ENCODE results near the gene CNTD1.

Gene CNTD1

GRCh38 chr17:42783791-42784138 lies 14.9 kb upstream of the CNTD1 start:
- no peak for TF ChIP-seq CTCF (conservative IDR thresholded peaks at IDR 0.05; ENCODE audit: control insufficient read depth, insufficient read depth, low read depth, low read length)
- DNase-seq (ENCODE audit: low read depth): no peak
- no peak overlapping the region for H3K4me3 ChIP-seq (ENCODE audit: control insufficient read depth, low read depth, low read length)

GRCh38 chr17:42784409-42784808 lies 14.3 kb upstream of the CNTD1 start:
- no peak for TF ChIP-seq CTCF (conservative IDR thresholded peaks at IDR 0.05; ENCODE audit: control insufficient read depth, insufficient read depth, low read depth, low read length)
- no peak for DNase-seq (ENCODE audit: low read depth)
- H3K4me3 ChIP-seq (ENCODE audit: control insufficient read depth, low read depth, low read length): no peak overlapping the region

- no peak for DNase-seq (ENCODE audit: low read depth)
- no peak overlapping the region for H3K4me3 ChIP-seq (ENCODE audit: control insufficient read depth, low read depth, low read length)
Measured at GRCh38 chr17:42784811-42785592, 13.7 kb upstream of the CNTD1 start.

GRCh38 chr17:42787266-42787665 lies 11.4 kb upstream of the CNTD1 start:
- TF ChIP-seq CTCF (conservative IDR thresholded peaks at IDR 0.05; ENCODE audit: control insufficient read depth, insufficient read depth, low read depth, low read length): no peak
- DNase-seq (ENCODE audit: low read depth): no peak
- no peak overlapping the region for H3K4me3 ChIP-seq (ENCODE audit: control insufficient read depth, low read depth, low read length)

More at GRCh38 chr17:42784811-42785592, 13.7 kb upstream of the CNTD1 start:
- no peak for TF ChIP-seq CTCF (conservative IDR thresholded peaks at IDR 0.05; ENCODE audit: control insufficient read depth, insufficient read depth, low read depth, low read length)

- no peak for TF ChIP-seq CTCF (conservative IDR thresholded peaks at IDR 0.05; ENCODE audit: control insufficient read depth, insufficient read depth, low read depth, low read length)
- no peak for DNase-seq (ENCODE audit: low read depth)
- no peak overlapping the region for H3K4me3 ChIP-seq (ENCODE audit: control insufficient read depth, low read depth, low read length)
Measured at GRCh38 chr17:42791948-42792347, 6.7 kb upstream of the CNTD1 start.

GRCh38 chr17:42792545-42792944 lies 6.1 kb upstream of the CNTD1 start:
- no peak for DNase-seq (ENCODE audit: low read depth)
- TF ChIP-seq CTCF (conservative IDR thresholded peaks at IDR 0.05; ENCODE audit: control insufficient read depth, insufficient read depth, low read depth, low read length): no peak
- no peak overlapping the region for H3K4me3 ChIP-seq (ENCODE audit: control insufficient read depth, low read depth, low read length)
